Right lobe of liver (tissue), 4 donors: ENCODE data around the gene KIRREL3.

ENCODE experiments used
- POLR2A ChIP-seq: fragments of 450-650 bp; IDR thresholded peaks from one replicate; pipeline ENCODE4 v1.6.1; 2017; ENCODE audit warnings: antibody characterized with exemption, mild to moderate bottlenecking
- TF ChIP-seq, protein P1 (sequence below), 4 donors: fragments of 200-600 bp in 3 of 4; fragments of 450-650 bp in 1 of 4; IDR thresholded peaks; one replicate each; pipeline versions ENCODE4 v1.5.1 to v1.8.0; 2016 to 2022; ENCODE audit warnings: antibody characterized with exemption in 4 of 4, mild to moderate bottlenecking in 2 of 4
- donor health status: DM: no; HTN: no; CAD: no.
- donor health status: DM: no; HTN: no; CAD: no.
- donor health status: DM: no; HTN: yes; CAD: no.

DNA sequence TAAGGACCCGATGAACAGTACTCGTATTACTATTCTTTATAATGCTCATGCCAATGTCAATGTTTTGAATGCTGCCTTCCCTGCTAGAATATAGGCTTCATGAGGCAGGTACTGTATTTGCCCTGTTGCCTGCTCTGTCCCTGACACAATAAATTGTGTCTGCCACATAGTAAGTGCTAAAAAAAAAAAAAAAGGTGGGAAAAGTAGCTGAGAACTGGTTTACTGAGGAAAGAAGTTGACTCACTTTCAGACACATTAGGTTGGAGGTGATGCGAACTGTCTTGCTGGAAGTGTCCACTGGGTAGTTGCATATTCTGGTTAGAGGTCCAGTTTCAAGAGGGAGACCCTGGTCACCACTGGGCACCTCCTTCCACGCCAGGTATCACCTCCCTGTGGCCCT is 255.9 kb downstream of the KIRREL3 start:
- TF ChIP-seq, protein P1, sequence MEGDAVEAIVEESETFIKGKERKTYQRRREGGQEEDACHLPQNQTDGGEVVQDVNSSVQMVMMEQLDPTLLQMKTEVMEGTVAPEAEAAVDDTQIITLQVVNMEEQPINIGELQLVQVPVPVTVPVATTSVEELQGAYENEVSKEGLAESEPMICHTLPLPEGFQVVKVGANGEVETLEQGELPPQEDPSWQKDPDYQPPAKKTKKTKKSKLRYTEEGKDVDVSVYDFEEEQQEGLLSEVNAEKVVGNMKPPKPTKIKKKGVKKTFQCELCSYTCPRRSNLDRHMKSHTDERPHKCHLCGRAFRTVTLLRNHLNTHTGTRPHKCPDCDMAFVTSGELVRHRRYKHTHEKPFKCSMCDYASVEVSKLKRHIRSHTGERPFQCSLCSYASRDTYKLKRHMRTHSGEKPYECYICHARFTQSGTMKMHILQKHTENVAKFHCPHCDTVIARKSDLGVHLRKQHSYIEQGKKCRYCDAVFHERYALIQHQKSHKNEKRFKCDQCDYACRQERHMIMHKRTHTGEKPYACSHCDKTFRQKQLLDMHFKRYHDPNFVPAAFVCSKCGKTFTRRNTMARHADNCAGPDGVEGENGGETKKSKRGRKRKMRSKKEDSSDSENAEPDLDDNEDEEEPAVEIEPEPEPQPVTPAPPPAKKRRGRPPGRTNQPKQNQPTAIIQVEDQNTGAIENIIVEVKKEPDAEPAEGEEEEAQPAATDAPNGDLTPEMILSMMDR (IDR thresholded peaks at IDR 0.05) = no peak
- no peak for TF ChIP-seq POLR2A
